ENCODE measurements around the gene AIF1L. TPM values are rescaled to one million over a fixed set of nuclear protein-coding genes. Genes with fewer than 3 reads are reported as not detected.

Gene AIF1L
- total RNA-seq: 1 to 10 TPM; 1.4 to 2.1 TPM

DNA sequence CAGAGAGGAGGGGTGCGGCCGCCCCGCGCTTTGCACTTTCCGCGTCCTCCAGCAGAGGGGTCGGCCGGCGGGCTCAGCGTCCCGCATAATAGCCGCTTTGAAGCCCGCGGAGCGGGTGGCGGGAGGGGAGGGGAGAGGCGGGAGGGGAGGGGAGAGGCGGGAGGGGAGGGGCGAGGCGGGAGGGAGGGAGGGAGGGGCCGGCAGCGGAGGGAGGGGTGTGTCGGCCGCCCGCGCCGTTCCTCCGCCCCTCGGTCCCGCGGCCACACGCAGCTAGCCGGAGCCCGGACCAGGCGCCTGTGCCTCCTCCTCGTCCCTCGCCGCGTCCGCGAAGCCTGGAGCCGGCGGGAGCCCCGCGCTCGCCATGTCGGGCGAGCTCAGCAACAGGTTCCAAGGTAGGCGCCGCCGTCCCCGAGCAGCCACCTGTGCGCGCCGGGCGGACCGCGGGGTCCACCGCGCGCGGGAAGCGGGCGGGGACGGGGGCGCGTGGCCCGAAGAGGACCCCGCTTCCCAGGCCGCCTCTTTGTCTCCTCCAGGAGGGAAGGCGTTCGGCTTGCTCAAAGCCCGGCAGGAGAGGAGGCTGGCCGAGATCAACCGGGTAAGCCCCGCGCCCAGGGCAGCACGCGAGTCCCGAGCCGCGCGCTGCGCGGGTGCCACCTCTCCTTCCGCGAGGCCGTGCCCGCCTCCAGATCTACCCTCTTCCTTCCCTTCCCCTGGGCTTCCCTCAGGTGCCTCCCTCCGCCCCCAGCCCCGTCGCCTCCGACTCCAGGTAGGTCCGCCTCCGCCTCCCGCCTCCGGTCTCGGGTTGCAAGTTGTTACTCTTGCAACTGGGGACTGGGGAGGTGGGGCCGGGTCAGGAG lies at the start of gene AIF1L:
Gene AIF1L (plus strand): TSS at position 263 of the 857 bp plus-strand sequence. CDS start 99 bp downstream, at position 362.

DNA sequence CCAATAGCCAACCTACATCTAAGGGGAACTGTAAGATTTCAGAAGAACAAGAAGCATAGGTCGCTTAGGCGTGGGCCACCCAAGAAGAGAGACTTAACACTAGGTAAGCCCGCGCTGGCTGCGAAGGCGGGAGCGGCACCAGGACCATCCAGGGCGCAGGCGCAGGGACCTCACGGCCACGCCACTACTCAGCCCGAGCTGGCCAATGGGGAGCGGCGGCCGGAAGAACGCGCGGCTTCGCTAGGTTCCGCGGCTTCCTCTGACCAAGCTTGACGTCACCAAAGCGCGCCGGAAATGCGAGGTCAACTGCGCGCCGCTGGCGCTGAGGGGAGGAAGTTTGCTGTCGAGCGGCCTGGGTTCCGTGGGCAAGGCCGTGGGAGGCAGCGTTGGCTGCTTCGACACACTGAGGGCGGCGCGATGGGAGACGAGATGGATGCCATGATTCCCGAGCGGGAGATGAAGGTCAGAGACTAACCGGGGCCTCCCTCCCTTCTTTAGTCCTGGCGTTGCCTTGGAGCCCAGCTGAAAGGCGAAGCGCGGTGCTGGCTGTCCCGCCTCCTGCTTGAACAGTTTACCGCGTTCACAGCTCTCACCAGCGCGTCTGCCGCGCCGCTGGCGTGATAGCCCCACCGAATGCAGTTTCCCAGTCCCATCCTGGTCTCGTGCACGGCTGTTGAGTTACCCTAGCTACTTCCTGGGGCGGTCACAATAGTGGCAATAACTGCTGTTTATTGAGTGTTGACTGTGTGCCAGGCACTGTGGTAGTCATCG lies 29.1 kb downstream of the AIF1L start, which contains the start of gene NUP214:
Gene NUP214 (plus strand): TSS at position 299 of the 771 bp plus-strand sequence. CDS start 119 bp downstream, at position 418.

Other genes starting within 250 kb of the AIF1L start
- gene QRFP, start 199.7 kb upstream of the AIF1L start, total RNA-seq: not detected
- gene FIBCD1, start 157.3 kb upstream of the AIF1L start, total RNA-seq: not detected
- gene LAMC3, start 87.4 kb upstream of the AIF1L start, total RNA-seq: under 1 TPM; 0.10 to 0.22 TPM
- gene NUP214, start 29.1 kb downstream of the AIF1L start, total RNA-seq: 10 to 100 TPM; 47.9 to 54.4 TPM
- 100 to 1,000 TPM; 112 to 113 TPM for gene FAM78A, start 180.0 kb downstream of the AIF1L start, total RNA-seq
- under 1 TPM; 0.13 to 0.34 TPM for gene PLPP7, start 193.2 kb downstream of the AIF1L start, total RNA-seq